ENCODE results near the gene CYP27C1.
"Not testable (repeated sequence)": the region's sequence is repeated elsewhere in the genome, so short reads cannot be mapped to it uniquely, and the experiment has no call there.

CYP27C1 gene

GRCh38 chr2:127220768-127221527, 849 bp upstream of the CYP27C1 start:
- DNase-seq: no peak

DNA sequence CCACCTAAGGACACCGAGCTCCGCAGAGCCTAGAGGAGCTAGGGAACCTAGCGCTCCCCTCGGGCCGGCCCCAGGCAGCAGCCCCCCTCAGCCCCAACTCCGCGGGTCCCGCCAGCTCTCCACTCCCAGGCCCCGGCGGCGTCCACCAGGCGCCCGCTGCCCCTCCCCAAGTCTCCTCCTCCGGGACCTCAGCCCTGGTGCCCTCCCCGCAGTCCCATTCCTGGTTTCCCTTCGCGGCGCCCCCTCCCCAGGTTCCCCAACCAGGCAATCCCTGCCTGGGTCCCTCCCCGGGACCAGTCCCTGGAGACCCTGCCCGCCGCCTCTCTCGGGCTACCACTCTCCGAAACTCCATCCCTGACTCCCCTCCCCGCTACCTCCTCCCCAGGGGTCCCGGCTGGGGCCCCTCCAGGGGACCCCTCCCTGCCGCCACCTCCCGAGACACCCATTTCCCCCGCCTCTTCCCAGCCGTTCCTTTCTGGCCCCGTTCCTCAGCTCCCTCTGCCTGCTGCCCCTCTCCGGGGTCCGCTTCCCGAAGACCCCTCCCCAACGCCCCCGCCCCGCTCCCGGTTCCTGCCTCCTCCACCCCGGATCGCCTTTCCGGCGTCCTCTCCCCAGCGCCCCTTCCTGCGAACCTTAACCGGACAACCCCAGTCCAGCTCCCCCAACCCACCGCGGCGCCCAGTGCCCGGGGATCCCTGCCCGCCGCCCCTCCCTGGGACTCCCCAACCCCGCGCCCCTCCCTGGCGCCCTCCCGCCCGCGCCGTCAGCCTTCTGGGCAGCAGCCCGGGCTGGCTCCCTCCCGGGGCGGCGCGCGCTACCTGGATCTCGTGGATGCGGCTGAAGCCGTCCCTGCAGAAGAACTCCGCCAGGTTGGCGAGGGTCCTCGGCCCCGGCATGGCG, 678 bp downstream of the CYP27C1 start:
- no peak for DNase-seq

- DNase-seq: no peak
Observed at GRCh38 chr2:127218812-127219170, 1.3 kb downstream of the CYP27C1 start.

DNA sequence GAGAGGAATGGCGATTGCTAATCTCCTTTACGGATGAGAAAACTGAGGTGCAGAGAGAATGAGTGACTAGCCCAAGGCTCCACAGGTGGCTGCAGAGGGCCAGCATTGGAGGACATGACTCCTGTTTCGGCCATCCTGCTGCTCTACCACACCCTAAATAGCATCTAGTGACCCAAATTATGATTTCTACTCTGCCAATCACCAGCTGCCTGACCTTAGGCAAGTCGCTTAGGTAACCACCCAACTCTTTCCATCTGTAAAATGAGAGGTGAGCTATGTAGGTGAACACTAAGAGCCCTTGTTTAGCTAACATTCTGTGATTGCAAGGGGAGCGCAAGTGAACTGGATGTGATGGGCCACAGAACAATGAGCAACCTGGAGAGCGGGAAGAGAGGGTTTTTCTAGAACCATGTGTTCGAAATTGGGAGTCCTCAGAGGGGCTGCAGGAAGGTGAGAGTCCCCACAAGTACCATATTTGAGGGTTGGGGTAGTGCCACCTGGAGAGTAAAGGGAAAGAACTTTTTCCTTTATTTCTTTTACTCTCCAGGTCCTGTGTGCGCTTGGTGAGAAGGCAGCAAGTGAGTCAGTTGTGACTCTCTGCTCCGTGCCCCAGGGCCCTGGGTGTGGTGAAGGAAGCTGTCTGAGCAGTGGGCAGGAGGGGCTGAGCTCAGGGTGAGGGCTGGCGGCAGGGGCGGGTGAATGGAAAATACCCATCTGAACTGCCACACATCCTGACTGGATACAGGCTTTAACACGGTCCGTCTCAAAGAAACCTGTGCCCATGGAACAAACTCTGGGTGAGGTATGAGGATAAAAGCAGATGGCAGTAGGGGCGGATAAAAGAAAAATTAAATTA, 2.4 kb downstream of the CYP27C1 start:
- no peak for DNase-seq

GRCh38 chr2:127216593-127216992, 3.5 kb downstream of the CYP27C1 start:
- no peak for DNase-seq

DNA sequence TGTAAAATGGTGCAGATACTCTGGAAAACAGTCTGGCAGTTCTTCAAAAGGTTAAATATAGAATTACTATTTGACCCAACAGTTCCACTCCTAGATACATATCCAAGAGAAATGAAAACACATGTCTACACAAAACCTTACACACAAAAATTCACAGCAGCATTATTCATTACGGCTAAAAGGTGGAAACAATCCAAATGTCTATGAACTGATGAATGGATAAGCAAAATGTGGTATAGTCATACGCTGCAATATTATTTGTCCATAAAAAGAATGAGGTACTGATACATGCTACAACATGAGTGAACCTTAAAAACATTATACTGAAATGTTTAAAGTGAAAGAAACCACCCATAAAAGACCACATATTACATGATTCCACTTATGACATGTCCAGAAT, 4.0 kb downstream of the CYP27C1 start:
- DNase-seq: no peak

GRCh38 chr2:127214201-127214600, 5.9 kb downstream of the CYP27C1 start:
- not testable (repeated sequence) for DNase-seq

GRCh38 chr2:127208313-127208712, 11.8 kb downstream of the CYP27C1 start:
- DNase-seq: no peak

DNA sequence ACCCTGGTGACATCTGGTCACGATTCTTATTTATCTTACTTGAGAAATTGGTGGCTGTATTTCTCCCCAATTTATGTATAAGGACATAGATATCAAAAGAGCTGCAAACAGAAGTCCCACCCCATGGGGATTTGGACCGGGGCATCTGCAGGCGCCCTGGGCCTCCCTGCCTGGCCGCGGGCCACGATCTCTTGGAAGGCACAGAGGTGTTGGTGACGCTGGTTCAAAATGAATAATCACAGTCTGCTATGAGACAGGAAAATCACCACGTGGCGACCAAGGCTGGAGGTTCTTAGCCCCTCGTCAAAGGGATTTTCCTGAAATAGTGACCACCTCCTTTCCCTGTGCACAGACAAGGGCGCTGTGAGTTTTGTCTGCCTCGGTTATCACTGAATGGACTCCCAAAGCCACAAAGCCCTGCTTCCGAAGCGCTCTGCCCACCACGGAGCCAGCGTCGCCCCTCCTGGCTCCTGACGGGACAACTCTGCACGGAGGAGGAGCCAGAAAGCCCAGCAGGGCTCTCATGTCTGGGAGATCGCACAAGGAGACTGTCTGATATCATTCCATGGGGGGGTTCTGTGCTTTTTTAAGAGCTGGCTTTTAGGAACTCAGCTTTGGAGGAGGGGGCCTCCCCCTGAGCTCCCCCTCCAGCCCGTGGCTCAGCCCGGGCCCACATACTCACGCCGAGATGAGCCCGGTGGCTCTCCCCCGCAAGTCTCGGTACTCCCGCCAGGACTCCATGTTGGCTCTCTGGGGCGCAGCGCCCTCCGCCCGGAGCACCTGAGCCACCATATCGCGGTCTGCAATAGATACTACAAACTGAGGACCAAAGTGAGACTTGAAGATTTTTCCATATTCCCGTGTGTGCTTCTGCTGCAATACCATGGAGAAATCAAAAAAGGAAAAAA, 14.6 kb downstream of the CYP27C1 start:
- no peak for DNase-seq

DNA sequence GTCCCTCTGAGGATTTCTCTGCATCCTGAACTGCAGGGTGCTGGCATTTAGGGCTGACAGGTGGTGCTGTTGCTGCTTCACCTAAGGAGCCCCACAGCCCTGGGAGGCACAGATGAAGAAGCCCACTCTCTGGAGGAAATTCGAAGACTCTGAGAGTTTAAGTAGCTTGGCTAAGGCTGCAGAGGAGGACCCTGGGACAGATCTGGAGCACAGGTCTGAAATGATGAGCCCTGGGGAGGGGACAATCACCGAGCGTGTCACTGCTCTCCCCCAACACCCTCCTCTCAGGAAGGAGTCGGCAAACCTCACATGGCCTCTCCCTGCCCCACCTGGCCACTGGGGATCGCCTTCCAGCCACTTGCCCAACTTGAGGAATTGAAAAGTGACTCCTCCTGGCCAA, 18.6 kb downstream of the CYP27C1 start:
- no peak for DNase-seq

- DNase-seq: no peak
Observed at GRCh38 chr2:127200962-127201361, 19.1 kb downstream of the CYP27C1 start.

DNA sequence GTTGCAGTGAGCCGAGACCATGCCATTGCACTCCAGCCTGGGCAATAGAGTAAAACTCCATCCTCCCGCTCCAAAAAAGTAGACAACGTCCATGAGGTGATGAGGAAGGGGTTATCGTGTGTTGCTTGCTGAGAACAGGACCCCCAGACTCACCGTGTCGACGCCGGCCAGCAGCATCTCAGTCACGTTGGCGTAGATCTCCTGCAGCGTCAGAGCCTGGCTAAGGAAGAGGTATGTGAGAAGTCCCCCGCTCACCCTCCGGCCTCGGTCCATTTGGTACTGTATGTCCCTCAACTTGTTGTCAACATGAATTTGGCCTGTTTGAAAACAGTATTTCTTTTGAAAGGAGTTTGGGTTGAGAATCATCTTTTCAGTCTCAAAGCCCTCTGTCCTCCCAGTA, 20.9 kb downstream of the CYP27C1 start:
- no peak for DNase-seq

DNA sequence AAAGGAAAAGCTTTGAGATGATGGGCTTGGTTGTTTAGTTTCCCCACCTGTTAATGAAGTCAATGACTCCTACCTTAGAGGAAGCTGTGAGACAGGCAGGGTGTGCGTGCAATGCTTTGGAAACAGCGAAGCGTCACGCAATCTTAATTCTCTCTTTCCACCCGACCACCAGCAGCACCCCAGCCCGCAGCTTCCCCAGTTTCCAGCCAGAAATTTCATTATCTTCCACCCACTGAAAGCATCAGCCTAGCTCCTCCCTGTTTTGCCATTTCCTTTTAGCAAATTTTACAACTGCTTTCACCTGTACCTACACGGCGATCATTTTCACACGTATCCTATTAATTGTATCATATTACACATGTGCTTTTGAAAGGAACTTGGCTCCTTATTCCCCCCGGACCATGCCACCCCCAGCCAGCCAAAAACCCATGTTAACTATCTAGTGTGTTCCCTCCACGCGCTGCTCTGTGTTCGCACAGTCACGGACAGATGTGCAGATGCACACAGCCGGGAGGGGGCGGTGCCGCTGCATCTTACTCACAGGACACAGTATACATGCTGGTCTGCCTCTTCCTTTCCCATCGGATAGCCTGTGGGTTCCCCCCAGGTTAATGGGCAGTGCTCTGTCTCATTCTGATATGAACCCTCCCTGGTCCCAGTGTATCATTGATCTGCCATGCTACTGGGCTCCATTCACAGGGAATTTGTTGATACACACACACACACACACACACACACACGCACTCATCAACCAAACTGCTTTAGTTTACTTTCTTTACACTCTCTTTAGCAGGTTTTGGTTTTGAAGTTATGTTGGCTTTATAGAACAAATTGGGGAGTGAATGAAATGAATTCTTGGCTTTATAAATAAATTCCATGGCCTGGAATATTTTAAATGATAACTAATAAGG, 22.4 kb downstream of the CYP27C1 start:
- DNase-seq: peak; percentile 44 to 72

DNA sequence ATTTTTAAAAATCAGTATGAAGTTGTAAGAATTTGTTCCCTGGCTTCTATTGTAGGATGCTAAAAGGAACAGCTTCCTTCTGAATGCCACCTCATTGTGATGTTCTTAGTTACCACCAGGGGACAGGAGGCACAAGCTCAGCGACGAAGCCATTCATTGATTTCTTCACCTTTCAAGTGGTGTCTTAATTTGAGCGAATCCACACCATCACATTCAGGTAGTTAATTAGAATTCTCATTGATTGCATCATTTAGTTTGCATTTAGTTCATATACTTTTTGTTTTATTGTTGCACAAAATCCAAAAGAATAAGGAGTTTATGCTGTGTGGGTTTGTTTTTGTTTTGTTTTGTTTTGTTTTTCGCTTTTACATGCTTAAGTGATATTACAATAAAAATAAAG, 23.1 kb downstream of the CYP27C1 start:
- peak; percentile 23 to 37 for DNase-seq

DNA sequence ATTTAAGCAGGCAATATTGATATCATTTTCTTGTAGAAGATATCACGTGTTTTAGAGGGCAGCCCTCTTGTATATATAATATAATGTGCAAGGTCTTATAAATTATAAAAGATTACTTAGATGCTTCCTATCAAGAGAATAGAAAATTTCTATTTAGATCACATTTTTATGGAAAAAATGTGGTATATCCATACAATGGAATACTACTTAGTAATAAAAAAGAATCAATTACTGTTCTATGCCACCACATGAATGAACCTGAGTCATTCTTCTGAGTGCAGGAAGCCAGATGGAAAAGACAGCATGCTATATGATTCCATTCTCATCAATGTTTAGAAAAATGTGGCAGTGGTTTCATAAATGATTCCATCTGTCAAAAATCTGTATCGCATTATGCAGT, 23.6 kb downstream of the CYP27C1 start:
- DNase-seq: no peak

GRCh38 chr2:127195140-127196074, 24.7 kb downstream of the CYP27C1 start:
- DNase-seq: no peak

- no peak for DNase-seq
Observed at GRCh38 chr2:127194447-127194846, 25.7 kb downstream of the CYP27C1 start.

- no peak for DNase-seq
Observed at GRCh38 chr2:127193967-127194280, 26.2 kb downstream of the CYP27C1 start.

GRCh38 chr2:127193164-127193966, 26.7 kb downstream of the CYP27C1 start:
- no peak for DNase-seq

All from inflammatory macrophage (primary cell).